ENCODE measurements around the gene AGAP5.

GRCh38 chr10:73646598-73647041 lies 51.3 kb downstream of the AGAP5 start:
- TF ChIP-seq CTCF (IDR thresholded peaks at IDR 0.05), result no peak
- no peak for TF ChIP-seq EP300 (IDR thresholded peaks at IDR 0.05)
- TF ChIP-seq POLR2A (IDR thresholded peaks at IDR 0.05), result no peak
- no peak for TF ChIP-seq POLR2AphosphoS5 (IDR thresholded peaks at IDR 0.05)
